Stimulated activated CD4-positive, alpha-beta T cell treated with anti-CD3 and anti-CD28 coated beads, Interleukin-15, amount 100 ng/mL, for 48 hours (primary cell): ENCODE results near the gene TRAIP.
"Not testable (repeated sequence)": the region's sequence is repeated elsewhere in the genome, so short reads cannot be mapped to it uniquely, and the experiment has no call there.

Experiments used
- DNase-seq, 2 donors: peaks; one replicate each; pipeline ENCODE4 v3.0.0-alpha.2; 2020; ENCODE audit warnings: low read depth in 2 of 2

Gene TRAIP, protein sequence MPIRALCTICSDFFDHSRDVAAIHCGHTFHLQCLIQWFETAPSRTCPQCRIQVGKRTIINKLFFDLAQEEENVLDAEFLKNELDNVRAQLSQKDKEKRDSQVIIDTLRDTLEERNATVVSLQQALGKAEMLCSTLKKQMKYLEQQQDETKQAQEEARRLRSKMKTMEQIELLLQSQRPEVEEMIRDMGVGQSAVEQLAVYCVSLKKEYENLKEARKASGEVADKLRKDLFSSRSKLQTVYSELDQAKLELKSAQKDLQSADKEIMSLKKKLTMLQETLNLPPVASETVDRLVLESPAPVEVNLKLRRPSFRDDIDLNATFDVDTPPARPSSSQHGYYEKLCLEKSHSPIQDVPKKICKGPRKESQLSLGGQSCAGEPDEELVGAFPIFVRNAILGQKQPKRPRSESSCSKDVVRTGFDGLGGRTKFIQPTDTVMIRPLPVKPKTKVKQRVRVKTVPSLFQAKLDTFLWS

DNA sequence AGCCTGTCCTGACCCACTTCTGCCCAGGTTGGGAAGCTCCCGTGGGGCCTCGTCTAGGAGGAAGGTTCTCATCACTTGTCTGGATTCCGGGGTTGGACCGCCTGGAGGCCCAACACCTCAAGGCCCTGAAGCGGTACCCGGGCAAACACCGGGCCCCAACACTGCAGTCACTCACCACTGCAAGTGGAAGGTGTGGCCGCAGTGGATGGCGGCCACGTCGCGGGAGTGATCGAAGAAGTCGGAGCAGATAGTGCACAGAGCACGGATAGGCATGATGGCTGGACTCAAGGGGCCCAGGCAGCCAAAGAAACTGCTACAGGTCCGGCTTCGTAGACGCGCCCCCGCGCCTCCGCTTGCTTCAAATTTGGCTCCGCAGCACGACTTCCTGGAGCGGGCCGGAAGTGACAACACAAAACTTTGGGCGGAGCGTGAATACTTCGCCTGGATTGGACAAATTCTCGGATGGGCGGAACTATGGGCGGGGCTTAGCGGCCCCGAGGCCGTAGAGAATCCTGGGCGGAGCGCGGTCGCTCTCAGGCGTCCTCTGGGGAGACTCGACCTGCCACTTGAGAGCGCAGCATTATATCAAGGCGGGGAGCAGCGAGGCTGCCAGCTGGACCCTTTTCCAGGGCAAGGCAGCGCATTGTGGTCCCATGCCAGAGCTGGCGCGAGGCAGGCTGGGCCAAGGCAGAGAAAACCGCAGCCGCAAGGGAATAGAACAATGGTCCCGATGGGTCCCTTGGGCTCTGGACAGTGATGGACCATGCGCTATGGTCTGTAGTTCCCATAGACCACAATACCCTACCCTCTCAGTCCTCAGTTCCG is at the start of gene TRAIP:
TRAIP (minus strand) TSS at position 384 of the 825 bp plus-strand sequence; CDS start at position 273, 111 bp downstream.
- DNase-seq, result peak; percentile 84 to 93

DNA sequence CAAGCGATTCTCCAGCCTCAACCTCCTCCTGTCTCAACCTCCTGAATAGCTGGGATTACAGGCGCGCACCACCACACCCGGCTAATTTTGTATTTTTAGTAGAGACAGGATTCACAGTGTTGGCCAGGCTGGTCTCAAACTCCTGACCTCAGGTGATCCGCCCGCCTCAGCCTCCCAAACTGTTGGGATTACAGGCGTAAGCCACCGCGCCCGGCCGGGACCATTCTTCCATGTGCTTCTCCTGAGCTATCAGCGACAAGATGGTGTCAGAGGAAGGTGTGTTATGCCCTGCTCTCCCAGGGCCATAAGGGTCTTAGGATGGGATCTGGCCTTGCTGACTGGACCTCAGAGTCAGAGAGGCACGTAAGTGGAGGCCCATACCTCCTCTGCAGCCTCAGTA is 48.1 kb upstream of the TRAIP start:
- DNase-seq, result not testable (repeated sequence)

DNA sequence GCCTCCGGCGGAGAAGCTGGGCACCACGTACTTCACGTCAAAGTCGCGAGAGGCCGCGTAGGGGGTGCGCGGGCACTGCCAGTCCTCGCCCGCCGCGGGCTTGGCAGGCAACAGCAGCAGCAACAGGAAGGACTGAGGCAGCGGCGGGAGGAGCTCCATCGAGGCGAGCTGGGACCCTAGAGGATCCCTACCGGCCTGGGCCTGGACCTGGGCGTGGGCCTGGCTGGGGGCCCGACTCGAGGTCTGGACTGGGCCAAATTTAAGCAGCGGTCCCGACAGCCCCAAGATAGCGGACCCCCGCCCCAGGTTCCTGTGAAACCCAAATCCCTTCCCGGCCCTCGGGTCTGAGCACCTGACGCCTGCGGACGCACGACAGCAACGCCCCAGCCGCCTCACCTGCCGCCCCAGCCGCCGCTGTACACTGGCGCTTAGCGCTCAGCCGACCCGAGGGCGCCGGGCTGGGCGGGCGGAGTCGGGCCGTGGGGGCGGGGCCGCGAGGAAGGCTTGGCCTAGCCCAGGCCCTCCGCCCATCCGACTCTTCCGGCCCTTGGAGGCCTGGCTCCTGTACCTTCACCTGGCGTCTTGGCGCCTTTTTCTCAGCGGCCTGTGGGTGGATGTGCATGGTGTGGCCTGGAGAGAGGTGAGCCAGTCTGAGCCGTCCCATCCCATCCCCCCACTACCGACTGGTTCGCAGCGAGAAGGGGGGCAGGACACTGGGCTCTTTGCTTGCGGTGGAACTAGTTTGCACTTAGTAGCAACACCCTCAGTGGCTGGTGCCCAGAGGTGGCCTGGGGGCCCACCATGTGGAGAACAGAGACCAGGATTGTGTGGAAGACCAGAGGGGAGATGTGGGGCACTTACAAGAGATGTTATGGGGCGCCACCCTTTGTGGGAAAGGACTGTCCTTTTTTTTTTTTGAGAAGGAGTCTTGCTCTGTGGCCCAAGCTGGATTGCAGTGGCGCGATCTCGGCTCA is 47.4 kb upstream of the TRAIP start, which contains the start of gene MST1R:
MST1R (minus strand) TSS at position 423 of the 974 bp plus-strand sequence; CDS start at position 159, 264 bp downstream.
- DNase-seq, result peak; percentile 77 to 87

DNA sequence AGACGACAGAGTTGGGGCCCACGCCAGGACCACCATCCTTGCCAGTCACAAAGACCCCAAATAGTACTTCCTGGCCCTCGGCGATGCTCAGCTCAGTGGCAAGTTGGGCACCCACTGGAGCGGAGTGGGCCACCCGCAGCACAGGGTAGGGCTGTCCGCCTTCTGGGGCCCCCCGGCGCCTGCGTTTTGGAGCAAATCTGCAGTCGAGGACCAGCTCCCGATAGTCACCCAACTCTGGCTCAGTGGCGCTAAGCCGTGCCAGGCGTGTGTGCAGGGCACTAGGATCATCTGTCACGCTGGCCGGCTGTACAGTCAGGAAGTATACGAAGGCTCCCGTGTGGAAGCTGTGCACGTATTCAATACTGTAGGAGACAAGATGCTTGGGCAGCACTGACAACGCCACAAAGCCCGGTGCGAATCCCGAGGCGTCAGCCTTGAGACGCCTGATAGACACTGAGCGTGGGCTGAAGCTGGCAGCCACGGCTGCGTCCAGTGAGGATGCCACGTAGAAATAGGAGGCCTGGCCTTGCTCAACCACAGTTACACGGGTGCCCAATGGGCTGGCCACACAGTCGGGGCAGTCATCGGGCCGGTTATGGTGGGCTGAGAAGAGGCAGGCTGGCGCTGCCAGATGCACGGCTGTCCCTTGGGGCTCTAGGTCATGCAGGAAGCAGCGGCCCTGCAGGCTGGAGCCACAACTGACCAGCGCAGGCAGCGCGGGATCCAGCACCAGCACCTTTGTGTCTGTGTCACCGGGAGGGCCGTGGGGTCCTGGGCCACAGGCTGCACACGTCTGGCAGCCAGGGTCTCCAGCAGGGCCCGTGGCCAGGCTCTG is 46.4 kb upstream of the TRAIP start:
- DNase-seq, result no peak

DNA sequence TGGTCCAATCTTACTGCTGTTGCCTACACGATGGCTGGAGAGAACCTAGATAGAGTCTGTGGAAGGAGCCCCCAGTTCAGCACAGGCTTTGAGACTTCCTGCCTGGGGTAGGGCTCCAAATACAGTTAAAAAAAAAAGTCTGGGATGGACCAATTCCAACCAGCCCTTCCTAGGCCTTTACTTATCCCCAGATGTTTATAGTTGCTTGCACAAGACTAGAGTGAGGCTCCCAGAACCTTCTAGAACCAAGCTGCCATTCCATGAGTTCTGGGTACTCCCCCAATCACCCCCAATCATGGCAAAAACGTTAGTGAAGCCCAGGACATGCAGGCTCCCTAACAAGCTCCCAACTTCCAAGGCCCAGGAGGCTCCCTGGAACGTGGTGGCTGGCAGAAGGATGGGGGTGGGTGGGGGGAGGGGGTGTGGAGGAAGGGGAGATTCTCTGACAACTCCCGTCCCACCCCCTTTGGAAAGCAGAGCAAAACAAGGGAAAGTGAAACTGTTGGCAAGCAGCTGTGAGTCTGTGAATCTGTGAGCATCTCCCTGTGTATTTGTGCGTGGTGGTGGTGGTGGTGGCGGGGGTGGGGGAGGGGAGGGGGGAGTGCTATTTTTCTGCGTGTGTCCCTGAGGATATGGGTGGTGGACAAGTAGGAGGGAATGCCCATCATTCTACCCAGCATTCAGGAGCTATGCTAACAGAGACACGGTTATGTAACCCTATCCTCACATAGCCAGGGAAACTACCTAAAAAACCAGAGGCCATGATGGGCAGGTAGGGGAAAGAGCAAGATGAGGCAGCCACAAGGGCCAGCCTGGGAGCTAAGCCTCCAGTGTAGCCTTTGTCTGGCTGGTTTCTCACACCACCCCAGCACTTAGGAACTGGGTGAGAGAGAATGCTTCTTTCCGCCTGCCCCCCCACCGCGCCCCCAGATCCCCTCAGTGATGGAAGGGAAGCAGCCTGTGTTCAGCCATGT is 45.3 kb upstream of the TRAIP start:
- DNase-seq, result no peak

DNA sequence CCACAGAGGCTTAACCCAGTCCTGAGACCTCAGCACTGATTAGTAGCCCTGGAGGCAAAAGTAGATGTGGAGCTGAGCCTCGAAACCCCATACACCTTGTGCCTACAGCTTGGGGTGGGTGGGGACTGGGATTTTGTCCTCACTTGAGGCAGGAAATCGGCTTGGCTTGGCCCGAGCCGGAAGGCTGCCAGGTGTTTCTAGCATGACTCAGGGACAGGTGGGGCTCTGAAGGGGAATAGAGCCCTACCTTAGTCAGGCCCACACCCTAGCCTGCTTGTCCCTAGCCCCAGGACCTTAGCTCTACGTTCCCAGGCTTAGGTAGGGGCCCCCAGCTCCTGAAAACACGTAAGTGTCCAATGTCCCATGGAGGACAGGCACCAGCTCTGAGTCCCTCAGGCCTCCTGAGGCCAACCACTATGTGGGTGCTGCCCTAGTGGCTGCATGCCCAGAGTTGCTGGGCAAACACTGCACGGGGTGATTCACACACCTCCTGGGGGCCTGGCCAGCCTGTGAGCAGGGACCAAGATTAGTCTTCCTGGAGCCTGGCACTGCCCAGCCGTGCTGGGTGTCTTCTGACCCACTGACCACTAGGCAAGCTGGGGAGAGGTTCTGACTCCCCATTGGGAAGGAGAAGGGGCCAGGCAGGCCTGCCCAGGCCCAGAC is 44.3 kb upstream of the TRAIP start:
- DNase-seq, result no peak

DNA sequence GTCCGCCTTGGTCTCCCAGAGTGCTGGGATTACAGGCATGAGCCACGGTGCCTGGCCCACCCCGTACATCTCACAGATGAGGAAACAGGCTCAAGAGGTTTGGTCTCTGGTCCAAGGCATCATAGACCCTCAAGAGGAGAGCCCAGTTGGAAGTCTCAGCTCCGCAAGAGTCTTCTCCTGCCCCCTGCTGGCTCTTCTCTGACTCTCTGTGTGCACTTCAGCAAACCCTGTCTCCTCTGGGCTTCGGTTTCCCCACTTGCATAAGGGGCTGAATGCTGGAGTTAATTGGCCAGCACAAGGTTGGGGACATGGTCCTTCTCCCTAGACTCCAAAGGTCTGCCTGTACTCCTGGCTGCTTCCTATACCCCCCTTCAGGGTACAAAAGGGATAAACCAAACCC is 43.5 kb upstream of the TRAIP start:
- DNase-seq, result no peak

DNA sequence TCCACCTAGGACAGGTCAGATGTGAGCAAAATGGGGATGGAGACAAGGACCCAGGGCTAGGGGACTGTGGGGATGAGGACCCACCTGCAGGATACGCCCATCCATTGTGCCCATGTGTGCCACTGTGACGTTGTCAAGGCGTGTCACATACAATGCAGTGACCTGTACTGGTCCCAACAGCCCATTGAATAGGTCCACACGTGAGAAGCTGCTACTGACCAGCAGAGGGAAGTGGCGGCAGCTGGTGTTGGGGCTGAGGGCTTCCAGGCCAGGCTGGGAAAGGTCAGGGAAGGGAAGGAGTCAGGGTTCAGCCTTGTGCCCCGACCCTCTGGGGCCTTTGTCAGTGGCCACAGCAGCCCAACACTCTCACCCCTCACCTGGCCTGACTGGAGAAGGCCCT is 42.6 kb upstream of the TRAIP start:
- no peak for DNase-seq

DNA sequence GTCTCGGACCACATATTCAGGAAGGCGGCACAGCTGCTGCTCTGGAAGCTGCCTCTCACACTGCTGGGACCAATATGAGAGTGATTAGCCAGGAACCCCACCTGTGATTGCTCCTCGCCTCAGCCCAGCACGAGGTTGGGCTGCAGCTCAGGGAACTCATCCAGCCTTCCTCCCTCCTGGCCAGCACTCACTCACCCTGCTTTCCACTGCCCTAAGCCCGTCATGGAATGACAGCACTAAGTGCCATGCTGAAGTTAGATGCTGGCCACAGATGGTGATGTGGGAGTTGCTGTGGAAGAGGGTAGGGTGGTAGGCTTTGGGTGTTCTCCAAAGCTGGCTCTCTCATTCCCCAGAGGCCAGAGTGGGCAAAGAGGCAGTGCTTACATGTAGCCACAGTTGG is 40.0 kb upstream of the TRAIP start:
- no peak for DNase-seq

DNA sequence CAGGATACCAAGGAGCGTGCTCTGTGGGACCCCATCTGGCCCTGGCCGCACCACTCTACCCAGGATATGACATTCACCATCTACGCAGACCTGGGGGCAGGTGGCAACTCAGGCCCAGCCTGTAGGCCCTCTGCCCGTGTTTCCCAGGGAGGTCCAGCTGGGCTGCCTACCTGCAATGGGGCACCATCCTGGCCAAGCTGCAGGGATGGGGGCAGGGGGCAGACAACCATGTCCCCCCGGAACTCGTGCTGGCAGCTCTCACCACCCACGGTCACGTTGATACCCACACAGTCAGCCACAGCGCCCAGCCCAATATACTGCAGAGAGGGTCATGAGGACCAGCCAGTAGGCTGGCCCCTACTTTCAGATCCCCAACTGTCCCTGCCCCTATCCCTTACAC is 39.4 kb upstream of the TRAIP start:
- DNase-seq, result no peak

DNA sequence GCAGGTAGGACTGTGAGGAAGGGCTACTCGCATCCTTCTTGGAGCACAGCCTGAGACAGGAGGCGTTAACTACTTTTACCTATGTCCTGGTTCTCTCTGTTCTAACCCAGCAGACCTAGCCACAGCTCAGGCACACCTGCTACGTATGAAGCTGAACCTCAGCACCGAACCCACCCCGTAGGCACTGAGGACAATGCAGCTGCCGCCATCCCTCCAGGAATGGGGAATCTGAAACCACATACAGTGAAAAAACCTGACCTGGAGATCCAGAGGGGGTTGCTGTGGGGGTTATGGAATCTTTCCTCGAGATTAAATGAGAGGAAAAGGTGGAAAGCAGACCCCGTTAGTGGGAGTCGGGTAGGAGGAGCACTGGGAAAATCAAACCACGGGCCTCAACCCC is 32.9 kb upstream of the TRAIP start:
- no peak for DNase-seq

DNA sequence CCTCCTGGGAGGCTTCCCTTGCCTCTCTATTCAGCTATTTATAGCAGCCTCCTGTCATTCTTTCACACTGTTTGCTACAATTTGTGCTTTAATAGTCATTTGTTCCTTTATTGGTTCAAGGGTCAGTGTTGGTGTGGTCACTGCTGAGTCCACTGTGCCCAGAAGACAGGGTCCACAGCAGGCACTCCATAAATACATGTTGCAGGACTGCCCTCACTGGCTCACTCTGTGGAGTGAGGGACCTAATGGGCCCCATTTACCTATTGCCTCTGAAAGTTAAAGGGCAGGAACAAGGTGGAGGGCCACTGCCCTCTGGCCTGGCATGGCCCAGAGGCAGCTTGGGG is 30.5 kb upstream of the TRAIP start:
- DNase-seq, result no peak

DNA sequence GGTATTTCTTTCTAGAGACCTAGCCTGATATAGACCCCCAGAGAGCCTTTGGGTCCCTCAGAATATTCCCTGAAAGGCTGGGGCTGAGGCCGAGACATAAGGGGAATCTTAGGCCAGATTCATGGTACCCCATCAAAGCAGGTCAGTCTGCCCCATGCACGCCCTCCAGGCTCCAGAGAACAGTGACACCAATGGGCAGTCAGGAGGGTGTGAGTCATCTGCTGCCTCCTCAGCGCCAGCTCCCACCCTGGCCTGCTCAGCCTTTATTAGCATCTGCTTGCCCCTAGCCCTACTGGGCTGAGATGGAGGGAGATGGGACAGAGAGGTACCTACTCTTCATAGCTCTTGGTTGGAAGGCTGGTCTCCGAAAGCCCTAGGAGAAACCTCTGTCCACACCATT is 27.6 kb upstream of the TRAIP start:
- DNase-seq, result no peak

DNA sequence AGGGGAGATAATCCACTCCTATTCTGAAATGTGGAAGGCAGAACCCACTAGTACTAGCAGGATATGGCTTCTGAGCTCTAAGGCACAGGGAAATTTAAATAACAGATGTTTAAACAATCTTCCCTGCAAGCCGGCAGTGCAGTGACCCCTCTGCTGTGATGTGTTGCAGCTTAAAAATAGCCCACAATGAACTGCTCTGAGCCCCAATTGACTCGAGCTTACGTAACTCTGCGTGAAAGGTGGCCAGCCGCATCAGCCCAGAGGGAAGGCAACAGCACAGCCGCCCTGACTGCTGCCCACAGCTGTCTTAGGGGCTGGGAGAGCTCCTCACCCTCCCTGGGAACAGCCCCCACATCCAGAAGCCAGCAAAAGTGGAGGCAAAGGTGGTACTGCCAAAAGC is 25.8 kb upstream of the TRAIP start:
- DNase-seq, result no peak

DNA sequence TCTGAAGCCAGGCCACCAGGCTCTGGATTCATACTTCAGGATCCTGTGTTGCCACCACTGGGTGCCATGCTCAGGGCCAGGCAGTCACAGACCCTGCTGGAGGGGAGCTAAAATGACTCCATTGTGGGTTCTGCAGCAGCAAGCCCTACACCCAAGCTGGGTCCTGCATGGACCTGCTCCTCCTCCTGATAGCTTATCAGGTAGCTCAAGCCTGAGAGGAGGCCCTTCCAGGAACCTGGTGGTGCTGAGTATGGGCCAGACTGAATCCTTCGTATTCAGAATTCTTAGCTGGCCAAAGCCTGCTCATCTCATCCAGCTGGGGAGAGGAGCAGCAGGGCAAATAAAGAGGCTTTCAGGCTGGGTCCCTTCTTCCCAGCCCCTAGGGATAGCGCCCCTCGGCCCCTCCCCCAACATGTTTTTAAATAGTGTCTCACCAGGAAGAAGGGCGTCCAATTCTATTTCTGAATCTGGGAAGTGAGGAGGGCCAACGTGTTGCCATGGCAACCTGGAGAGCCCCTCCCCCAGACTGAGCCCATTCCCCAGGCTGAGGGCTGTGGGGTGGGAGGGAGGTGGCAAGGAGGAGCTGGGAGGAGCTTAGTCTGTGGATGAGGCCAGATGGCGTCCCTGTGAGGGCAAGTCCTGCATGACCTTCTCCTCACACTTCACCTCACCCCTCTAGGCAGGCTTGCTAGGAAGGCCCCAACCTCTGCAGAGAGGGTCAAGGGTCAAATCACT is 24.4 kb upstream of the TRAIP start:
- DNase-seq, result no peak

DNA sequence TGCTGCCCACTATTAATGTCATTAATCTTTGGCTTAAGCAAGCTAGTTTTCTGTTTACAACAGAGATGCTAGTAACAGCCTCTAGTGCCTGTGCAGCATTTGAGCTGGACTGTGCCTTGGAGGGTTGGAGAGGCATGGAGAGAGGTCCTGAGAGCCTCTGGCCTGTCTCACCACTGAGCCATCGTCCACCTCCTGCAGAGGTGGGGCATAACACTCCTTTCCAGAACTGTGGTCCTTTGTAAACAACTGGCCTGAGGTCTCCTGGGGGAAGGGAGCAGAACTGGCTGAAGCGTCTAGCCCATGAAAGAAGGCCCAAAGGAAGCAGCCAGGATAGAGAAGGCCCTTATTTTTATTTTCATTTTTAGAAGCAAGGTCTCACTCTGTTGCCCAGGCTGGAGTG is 23.4 kb upstream of the TRAIP start:
- DNase-seq, result no peak

DNA sequence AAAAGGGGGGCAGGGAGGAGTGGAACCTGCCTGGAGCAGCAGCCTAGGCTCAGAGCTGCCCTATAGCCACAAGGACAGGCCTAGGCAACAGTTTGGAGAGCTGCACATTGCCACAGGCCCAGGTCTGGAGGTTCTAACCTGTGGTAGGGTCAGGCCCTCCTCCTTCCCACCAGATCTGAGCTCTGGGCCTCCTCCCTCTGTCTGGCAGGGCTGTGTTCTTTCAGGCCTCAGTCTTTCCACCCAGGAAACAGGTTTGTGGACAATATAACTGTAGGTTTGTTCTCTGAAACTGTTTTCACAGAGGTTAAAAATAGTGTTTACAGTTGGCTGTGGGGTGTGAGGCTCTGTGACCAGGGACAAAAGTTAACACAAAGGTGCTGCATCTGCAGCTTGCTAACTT is 22.3 kb upstream of the TRAIP start:
- no peak for DNase-seq

DNA sequence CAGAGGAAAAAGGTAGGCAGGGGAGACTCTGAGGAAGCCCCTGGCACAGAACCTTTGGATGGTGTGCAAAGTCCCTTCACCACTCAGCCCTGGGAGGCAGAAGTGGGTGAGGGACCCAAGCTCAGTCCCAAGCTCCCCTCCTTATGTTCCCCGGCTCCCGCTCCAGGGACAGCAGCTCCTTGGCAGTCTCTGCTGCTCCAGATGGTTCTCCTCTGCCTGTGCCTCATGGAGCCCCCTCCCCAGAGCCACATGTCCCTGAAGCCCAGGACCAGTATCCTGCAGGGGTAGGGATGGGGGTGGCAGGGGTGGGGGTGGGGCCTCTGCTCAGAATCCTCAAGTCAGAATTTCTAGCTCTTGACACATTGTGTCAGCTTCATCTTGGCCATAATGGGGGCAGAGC is 21.4 kb upstream of the TRAIP start:
- DNase-seq, result no peak
